HepG2 (cell line): ENCODE measurements around the gene ADAMTS4. TPM values are rescaled to one million over a fixed set of nuclear protein-coding genes. Genes with fewer than 3 reads are reported as not detected.

Source experiments
- ARID3A ChIP-seq: IDR thresholded peaks from 2 replicates; pipeline ENCODE4 v1.6.1; 2012; ENCODE audit warnings: low read depth, low read length, improper control_type of control experiment
- ARNT ChIP-seq: fragments of 450-650 bp; IDR thresholded peaks from 2 replicates; pipeline ENCODE4 v1.6.1; 2017
- DNMT1 ChIP-seq: sonication (generic); formaldehyde crosslinking; IDR thresholded peaks from 2 replicates; pipeline ENCODE4 v1.5.1; 2020; ENCODE audit warnings: mild to moderate bottlenecking, missing genetic modification reagents
- NFATC3 ChIP-seq: sonication (generic); formaldehyde crosslinking; IDR thresholded peaks from 2 replicates; pipeline ENCODE4 v1.5.1; 2020; ENCODE audit warnings: mild to moderate bottlenecking, missing genetic modification reagents
- NFE2L1 ChIP-seq: sonication (generic); formaldehyde crosslinking; IDR thresholded peaks from 2 replicates; pipeline ENCODE4 v1.4.0; 2020; ENCODE audit warnings: missing genetic modification reagents, mild to moderate bottlenecking, borderline replicate concordance
- RERE ChIP-seq: IDR thresholded peaks from 2 replicates; pipeline ENCODE4 v1.6.1; 2016; ENCODE audit warnings: low read depth, missing genetic modification reagents, missing compliant biosample characterization
- SMARCE1 ChIP-seq: fragments of 450-650 bp; IDR thresholded peaks from 2 replicates; pipeline ENCODE4 v1.6.1; 2017; ENCODE audit warnings: borderline replicate concordance
- TARDBP ChIP-seq: sonication (generic); formaldehyde crosslinking; IDR thresholded peaks from 2 replicates; pipeline ENCODE4 v1.8.0; 2022; ENCODE audit warnings: mild to moderate bottlenecking, missing genetic modification reagents
- THAP8 ChIP-seq: sonication (generic); formaldehyde crosslinking; IDR thresholded peaks from 2 replicates; pipeline ENCODE4 v1.5.1; 2020; ENCODE audit warnings: missing genetic modification reagents, mild to moderate bottlenecking, borderline replicate concordance
- ZNF264 ChIP-seq: sonication (generic); formaldehyde crosslinking; IDR thresholded peaks from 2 replicates; pipeline ENCODE4 v1.4.0; 2020; ENCODE audit warnings: missing genetic modification reagents
- ZNF362 ChIP-seq: sonication (generic); formaldehyde crosslinking; IDR thresholded peaks from 2 replicates; pipeline ENCODE4 v1.4.0; 2020; ENCODE audit warnings: missing genetic modification reagents, mild to moderate bottlenecking, borderline replicate concordance
- ZNF543 ChIP-seq: sonication (generic); formaldehyde crosslinking; IDR thresholded peaks from 2 replicates; pipeline ENCODE4 v1.4.0; 2020; ENCODE audit warnings: mild to moderate bottlenecking, missing genetic modification reagents
- ZNF605 ChIP-seq: sonication (generic); formaldehyde crosslinking; IDR thresholded peaks from 2 replicates; pipeline ENCODE4 v1.8.0; 2022; ENCODE audit warnings: mild to moderate bottlenecking, missing genetic modification reagents
- ZNF619 ChIP-seq: sonication (generic); formaldehyde crosslinking; IDR thresholded peaks from 2 replicates; pipeline ENCODE4 v1.4.0; 2020; ENCODE audit warnings: mild to moderate bottlenecking, missing genetic modification reagents
- polyA plus RNA-seq, 8 experiments: library from polyadenylated mRNA; depleted of rRNA in 3 of 8; stranded (reverse) in 7 of 8; unstranded in 1 of 8; fragments of >200 nt; fragmentation: Illumina TruSeq in 4 of 8; extraction: Trizol in 4 of 8; gene quantifications; 2 replicates each; pipeline versions ENCODE4 v1.2.1 to v1.2.3, GENCODE V29; 2011 to 2016; ENCODE audit warnings: low read depth in 4 of 8, missing spikeins in 1 of 8, mixed read lengths in 1 of 8; ENCODE audit not compliant: insufficient read depth in 1 of 8
- total RNA-seq, 5 experiments: library from RNA; depleted of rRNA; stranded (reverse); fragments of >200 nt; fragmentation: Illumina TruSeq; extraction: Trizol; gene quantifications; 2 replicates each; pipeline ENCODE4 v1.2.3, GENCODE V29; 2016; ENCODE audit warnings: low read depth in 1 of 5

Gene ADAMTS4
- total and polyA plus RNA-seq, 2 of the 13 experiments (the other 11 are each of a cell fraction or from before 2014, with no cell fraction given): 0.51 to 1.7 TPM

- TF ChIP-seq ARID3A (peak; percentile 99), SMARCE1 (no peak), ZNF605 (CRISPR knock-in tag) (peak; percentile 81; the same call in 1 of the 2 replicates), NFE2L1 (CRISPR knock-in tag) (no peak), NFATC3 (CRISPR knock-in tag) (no peak), ARNT (no peak), ZNF619 (CRISPR knock-in tag) (no peak), DNMT1 (CRISPR knock-in tag) (no peak), ZNF543 (no peak), ZNF264 (CRISPR knock-in tag) (peak; percentile 51; the same call in 1 of the 2 replicates), ZNF362 (CRISPR knock-in tag) (no peak; the same call in 1 of the 2 replicates), TARDBP (peak; percentile 89; the same call in 1 of the 2 replicates), THAP8 (CRISPR knock-in tag) (no peak), RERE (CRISPR knock-in tag) (peak; percentile 91)
Observed at GRCh38 chr1:161223805-161224694, 25.2 kb upstream of the ADAMTS4 start (continued).
